KG1 (cell line): ENCODE measurements around the gene SCGB3A1.

ENCODE experiments used
- DNase-seq: peaks from one replicate; lab custom pipeline; 2025; lab: John Stamatoyannopoulos, UW

Gene SCGB3A1

DNA sequence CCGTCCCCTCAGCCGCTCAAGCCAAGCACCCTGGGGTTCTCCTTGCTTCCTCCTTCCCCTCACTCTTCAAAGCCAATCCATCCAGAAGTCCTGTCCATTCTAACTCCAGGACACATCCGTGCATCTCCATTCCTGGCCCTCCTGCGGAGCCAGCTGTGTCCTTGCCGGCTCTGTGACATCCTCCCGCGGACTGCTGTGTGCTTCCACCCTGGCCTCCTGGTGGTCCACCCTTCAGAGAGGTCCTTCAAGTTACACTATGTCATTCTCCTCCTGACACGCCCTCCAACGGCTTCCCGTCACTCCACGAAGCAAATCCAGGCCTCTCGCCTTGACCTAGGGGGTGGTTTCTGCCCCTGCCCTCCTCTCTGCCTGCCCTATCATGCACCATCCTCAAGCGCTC, 13.0 kb upstream of the SCGB3A1 start:
- DNase-seq, result no peak

DNA sequence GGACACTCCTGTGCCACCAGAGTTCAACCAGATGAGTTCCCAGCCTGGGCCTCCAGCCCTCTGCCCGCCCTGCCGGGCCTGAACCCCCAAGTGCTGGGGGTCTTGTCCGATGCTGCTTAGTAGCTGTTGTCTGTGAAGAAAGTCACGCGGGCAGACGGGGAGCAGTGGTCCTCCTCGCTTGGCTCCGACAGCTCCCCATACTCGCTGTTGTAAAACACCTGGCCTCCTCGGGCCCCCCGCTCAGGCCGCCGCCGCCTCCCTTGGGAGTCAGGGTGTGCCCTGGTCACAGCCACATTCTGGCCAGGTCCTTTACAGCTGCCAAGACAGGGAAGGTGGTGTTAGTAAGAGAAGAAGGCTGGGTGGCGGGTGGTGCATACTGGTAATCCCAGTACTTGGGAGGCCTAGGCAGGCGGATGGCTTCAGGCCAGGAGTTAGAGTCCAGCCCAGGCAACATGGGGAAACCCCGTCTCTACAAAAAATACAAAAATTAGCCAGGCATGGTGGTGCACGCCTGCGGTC, 11.8 kb upstream of the SCGB3A1 start:
- DNase-seq, result no peak

DNA sequence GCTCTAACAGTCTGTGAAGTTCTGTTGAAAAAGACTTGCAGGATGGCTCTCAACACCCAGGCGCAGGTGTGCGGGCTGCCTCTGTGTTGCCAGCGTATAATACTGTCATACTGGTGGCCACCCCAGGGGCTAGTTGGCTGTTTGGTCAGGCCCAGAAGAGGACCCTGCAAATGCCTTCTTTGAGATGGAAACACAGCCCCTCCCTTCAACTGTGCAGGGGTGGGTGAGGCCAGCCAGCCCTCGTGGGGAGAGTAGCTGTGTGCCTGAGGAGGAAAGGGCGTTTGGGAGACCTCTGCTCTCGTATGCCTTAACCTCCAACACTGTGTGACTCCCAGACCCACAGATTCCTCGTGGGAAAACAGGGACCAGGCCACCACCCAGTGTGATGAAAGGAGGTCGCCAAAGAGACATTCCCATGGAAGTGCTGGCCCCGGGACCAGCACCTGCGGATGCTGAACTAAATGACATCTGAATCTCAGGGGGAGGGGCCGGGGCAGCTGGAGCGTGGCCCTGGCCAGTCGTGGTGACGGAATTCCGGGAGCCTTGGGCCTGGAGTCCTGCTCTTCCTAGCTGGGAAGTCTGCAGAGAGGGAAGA, 11.3 kb upstream of the SCGB3A1 start:
- DNase-seq, result no peak

DNA sequence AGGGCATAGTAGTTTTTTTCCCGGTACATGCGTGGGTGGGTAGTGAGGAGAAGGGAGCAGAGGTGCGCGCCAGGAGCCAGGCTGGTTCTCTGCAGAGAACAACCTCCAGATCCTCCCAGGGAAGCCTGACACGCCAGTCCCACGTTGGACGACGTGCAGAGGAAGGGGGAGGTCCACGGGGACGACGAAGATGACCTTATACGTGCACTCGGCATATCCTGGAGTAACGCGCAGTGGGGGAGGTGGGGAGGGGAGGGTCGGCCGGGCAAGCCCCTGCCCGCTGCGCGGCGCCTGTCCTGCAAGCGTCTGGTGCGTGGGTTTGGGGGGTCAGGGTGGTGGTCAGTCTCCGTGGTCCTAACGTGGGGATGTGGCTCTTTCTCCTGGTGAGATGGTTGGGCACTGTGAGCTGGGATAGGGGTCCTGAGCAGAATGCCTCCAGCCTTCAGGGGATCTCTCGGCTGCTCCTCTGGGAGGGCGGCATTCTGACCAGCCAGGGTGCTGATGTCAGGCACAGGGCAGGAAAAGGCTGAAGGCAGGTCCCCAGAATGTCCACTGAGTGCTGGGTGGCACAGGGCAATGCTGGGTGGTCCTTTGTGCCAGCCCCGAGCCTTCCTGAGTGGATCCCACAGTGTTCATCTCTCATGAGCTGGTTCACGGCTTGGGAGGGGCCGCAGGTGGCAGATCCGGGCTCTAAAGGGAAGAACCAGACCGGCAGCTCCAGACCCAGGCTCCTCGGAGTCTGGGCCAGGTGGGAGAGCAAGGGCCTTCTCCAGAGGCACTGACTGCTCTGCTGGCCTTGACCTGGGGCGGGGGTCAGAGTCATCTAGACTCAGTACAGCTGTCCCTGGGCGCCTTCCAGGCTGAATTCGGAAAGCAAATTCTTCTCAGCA, 10.5 kb upstream of the SCGB3A1 start:
- no peak for DNase-seq

DNA sequence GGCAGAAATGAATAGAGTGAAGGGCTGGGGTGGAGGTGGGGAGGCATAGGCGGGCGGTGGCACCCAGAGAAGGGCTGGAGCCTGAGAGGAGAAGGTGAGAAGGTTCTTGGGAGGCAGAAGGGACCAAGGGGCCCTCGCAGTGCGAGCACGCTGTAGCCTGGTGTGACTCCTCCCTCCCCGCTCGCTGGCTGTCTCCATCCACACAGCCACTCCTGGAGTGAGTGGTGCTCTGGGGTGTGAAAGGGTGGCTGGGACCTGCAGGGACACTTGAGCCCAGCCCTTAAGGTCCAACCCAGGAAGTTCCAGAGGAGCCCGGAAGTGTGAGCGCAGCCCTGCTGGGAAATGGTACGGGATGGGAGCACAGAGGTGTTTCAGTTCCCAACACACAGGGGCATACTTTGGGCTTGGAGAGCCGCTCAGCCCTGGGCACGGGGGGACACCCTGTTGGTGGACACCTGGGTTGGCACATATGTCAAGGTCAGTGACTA, 9.3 kb upstream of the SCGB3A1 start:
- no peak for DNase-seq

DNA sequence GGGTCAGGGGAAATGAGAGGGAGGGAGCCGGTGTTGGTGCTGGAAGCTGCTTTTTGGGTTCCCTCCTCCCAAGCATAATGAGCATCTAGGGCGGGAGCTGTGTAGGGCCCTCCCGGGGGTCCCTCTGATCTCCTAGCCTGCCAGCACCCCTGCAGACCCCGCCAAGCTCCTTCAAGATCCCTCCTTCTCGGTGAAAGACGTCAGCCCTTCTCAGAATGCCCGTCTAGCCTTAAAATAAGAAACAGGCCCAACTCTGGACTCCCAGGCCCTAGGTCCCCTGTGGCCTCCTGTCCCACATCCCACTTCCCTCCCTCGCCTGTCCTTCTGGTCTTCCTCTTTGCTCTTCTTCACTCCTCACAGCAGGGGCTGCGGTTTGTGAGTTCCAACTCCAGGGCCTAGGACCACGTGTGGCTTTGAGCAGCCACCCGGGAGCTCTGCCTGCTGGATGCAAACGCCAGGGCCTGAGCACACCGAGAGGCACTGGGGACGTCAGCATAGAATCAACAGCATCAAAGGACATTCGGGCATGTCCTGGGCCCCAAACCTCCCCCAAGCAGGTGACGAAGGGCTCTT, 8.8 kb upstream of the SCGB3A1 start:
- DNase-seq, result no peak

DNA sequence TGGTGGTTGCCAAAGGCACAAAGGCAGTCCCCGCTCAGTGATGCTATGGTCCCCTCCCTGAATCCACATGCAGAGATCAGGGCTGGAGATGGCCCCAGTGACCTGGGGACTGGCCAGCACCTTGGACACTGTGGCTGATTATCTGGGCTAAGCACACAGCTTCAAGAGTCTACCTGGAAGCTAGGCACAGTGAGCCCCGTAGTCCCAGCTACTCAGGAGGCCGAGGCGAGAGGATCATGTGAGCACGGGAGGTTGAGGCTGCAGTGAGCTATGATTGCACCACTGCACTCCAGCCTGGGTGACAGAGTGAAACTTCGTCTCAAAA, 8.3 kb upstream of the SCGB3A1 start:
- DNase-seq, result no peak

DNA sequence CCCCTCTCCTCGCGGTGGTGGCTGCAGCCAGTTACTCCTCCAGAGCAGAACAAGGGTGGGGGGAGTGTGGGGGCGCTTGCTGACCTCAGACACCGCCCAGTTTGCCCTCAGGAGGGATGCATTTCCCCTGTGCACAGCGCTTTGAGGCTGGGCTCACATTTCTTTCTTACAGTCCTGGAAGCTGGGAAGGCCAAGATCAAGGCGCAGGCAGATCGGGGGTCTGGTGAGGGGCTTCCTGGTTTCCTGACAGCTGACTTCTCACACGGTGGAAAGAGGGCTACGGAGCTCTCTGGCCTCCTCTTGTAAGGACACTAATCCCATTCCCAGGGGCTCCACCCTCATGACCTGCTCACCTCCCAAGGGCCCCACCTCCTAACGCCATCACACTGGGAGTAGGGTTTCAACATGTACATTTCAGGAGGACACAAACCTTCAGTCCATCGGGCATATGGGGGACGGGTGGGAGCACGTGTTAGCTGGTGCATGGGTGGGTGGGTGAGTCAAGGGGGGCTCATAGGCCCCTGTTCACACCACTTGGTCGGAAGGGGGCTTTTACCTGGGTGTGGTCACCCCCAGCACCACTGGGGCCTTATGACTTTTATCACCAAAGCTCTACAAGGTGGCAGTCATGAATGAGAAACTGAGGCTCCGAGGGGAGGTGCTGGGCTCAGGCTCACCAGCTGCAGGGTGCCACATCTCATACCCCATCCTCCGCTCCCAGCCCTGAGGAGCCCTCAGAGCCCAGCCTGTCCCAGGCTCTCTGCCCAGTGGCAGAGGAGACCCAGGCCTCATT, 7.7 kb upstream of the SCGB3A1 start:
- DNase-seq, result no peak

DNA sequence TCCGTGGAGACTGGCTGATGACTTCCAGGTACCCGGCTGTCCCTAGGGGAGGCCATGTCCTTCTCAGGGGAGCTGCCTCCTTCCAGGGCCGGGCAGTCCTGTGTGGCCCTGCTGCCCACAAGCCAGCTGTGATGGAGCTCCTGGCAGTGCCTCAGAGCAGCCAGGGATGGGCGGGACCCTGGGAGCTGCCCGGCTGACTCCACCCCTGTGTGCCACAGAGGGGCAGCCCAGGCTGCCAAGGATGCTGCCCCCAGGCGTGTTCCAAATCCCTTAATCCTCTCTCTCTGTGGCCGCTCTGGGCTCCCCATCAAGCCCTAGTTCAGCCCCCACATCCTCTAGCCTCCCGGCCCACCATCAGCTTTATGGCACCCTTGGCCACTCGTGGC, 7.0 kb upstream of the SCGB3A1 start:
- DNase-seq, result no peak

DNA sequence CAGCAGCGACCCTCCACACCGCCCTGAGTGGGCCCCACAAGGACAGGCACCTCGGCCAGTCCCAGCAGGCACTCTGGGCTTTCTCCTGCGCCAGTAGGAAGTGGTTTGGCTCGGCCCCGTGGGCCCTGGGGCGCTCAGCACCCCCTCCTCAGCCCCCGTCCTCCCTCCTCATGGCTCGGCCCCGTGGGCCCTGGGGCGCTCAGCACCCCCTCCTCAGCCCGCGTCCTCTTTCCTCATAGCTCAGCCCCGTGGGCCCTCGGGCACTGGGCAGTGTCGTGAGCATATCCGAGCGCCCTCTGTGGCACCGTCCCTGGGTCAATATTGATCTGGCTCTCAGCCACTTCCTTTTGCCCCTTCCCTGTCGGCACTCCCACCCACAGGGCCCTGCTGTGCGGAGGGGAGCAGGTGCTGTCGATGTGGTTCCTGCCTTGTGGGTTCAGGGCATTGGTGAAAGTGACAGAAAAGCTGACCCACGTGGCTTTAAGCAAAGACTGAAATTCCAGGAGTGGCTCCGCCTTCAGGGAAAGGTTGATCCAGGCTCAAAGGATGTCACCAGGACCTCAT, 5.5 kb upstream of the SCGB3A1 start:
- DNase-seq, result no peak

DNA sequence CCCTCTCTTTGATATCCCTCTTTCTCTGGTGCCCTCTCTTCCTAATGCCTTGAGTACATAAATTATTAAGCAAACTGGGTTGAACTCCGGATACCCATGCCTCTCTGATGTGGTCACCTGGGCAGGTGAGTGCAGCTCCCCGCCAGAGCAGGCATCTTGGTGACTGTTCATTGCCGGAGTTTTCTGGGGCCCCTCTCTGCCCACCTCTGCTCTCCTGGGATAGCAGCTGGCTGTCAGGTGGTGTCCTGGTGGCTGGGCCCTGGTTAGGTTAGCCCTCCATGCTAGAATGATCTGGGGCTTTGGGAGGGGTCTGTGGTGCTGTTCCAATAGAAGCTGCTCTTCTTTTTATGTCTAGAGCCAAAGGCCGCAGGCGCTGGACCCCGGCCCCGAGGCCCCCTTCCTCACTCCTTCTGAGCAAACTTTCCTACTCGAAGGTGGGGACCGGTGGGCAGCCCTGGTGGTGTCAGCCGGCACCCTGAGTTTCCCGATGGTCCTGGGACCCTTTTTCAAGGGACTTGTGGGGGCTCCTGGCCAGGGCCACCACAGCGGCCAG, 4.9 kb upstream of the SCGB3A1 start:
- DNase-seq, result no peak

DNA sequence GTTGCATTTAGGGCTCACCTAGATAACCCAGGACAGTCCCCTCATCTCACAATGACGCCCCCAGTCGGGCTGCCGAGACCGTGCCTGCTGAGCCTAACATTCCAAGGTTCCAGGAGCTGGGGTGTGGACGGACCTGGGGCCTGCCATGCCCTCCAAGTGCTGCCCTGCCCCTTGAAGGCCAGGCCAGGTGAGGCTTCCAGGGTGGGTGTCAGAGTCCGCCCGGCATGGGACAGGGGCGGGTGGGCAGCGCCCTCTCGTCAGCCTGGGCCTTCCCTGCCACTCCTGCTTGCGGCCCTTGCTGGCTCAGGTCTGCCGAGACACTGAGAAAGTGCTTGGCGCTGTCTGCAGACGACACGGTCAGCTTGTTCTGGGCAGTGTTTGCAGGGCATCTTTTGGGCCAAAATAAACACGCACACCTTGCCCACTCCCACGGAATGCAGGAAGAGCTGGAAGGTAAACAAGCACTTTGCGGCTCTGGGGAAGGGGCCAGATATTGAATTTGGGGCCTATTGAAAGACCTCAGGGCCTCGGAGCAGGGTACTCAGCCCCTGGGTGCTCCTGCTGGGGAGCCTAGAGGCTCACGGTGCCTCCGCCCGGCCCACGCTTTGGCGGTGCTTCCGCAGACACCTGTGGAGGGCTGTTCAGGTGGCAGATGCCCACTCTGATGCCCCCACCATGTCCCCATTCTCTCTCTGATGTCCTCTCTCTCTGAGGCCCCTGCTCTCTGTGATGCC, 4.2 kb upstream of the SCGB3A1 start:
- DNase-seq, result no peak

DNA sequence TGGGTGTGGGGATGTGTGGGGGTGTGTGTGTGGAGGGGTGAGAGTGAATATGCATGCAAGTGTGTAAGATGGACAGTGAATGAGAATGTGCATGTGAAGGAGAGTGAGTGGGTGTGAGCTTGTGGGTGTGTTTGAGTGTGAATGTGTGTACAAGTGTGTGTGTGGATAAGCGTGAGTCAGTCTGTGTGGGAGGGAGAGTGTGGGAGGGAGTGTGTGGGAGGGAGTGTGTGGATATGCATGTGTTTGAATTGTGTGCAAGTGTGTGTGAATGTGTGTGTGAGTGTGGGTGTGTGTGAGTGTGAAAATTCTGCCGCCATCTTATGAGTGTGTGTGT, 3.7 kb upstream of the SCGB3A1 start:
- no peak for DNase-seq

DNA sequence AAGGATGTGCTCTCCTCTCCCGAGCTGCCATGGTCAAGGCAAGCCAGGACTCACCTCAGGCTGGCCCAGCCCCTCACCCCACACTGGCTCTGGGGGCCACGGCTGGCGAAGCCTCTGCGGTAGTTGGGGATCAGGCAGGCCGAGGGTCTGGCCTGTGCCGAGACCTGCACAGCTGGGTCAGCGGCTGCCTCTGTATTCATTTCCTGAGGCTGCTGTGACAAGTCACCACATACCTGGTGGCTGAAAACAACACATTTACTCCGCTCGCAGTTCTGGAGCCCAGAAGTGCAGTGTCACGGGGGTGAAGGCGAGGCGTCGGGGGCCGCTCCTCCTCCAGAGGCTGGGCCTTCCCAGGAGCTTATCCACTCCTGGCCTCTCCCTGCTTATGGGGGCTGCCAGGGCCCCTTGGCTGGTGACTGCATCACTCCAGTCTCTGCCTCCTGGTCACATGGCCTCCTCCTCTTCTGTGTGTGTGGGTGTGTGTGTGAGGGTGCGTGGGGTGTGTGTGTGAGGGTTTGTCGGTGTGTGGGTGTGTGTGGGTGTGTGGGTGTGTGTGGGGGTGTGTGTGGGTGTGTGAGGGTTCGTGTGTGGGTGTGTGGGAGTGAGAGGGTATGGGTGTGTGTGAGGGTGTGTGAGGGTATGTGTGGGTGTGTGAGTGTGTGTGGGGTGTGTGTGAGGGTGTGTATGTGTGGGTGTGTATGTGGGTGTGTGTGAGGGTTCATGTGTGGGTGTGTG, 3.2 kb upstream of the SCGB3A1 start:
- DNase-seq, result no peak

DNA sequence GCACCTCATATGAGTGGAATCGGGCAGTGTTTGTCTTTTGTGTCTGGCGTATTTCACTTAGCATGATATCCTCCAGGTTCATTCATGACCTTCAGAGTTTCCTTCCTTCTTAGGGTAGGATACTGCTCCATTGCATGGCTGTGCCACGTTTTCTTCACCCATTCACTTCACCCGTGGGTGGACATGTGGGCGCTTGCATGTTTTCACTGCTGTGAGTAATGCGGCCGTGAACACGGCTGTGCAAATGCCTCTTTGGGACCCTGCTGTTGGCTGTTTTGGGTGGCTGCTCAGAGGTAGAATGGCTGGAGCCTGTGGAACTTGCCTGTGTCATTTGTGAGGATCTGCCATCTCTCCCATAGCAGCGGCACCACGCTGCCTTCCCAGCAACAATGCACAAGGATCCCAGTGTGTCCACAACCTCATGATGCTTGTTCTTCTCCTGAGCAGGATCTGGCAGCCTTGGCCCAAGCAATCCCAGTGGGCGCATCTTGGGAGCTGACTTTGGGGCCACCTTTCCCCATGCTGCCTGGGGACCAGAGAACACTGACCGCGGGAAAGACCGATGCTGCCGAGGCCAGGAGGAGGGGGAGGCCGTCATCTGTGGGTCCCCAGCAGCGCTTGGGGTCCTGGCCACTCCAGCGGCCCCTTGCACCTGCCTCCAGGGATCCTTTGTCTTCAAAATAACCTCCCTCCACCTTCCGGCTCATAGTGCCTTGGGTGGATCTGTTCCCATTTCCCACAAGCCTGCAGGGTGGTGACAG, 2.3 kb upstream of the SCGB3A1 start:
- no peak for DNase-seq

DNA sequence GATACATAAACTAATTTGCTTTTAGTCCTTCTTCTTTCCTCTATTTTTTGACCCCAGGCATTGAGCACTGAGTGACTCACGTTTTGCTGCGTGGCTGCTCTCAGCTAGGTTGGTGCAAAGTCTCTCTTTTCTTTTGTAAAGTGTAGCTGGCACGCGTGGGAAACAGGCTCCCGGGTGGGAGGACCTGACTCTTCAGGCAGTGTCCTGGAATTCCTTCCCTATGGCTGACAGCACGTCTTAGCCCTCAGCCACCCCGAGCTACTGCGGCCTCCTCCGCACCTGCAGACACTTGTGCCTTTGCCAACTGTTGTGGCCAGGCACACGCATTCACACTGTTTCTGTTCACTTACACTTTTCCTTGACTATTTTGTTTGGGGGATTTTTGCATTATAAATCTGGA, 877 bp upstream of the SCGB3A1 start:
- no peak for DNase-seq

DNA sequence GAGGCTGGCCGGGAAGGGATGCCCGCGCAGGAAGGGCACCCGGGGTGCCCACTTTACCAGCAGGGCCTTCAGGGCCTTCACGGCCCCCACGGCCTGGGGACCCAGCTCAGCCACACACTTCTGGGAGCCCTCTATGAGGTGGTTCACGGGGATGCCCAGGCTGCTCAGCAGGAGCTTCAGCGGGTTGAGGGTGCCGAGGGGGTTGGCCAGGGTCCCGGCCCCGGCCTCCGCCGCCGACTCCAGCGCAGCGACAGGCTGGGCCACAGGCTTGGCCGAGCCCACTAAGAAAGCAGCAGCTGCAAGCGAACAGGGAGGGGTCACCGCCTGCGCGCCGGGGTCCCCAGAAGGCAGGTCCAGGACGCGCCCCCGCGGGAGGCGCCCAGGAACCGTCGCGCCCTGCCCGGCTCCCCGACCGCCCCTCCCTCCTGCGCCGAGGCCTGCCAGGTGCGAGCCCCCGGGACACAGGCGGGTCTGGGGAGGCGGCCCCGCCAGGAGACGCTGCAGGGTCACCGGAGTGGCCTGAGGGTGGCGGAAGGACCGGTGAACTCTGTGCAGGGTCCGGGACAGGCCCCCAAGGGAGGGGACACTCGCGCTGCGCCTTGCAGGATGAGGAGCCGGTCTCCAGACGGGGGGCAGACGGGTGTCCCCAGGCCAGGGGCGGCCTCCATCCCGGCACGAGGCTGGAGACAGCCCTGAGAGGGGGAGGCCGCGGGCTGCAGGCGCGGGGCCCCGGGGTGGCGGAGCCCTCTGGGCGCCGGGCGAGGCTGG, 572 bp downstream of the SCGB3A1 start:
- DNase-seq, result no peak

DNA sequence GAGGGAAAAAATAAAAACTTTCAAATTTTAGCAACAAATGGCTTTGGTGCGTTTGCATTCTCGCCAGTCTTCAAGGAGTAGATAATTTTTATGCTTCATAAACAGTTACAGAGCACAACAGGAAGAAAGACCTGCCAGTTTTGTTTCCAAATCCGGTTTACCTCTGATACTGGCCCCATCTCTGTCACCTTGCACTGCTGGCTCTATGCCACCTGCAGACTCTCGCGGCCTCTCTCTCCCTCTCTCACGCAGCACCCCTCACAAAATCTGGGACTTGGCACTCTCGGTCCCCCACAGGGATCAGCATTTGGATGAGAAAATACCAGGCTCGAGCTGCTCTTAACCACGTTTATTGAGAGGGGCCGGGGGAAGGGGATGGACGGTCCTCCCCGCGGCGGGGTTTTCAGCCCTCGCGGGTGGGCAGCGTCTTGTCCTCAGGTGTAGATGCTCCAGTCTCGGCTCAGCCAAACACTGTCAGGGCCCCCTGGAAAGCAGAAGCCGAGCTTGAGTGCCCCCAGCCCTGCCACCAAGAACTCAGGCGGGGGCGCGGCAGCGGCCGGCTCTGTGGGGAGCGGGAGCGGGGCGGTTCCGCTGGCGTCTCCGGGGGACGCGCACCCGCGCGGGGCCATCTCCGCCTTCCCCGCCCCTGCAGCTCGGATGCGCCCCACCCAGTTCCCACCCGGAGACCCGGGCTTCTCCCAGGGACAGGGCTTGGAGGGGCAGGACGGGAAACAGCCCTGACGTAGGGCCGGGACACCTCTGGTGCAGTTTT, 1.3 kb downstream of the SCGB3A1 start:
- no peak for DNase-seq
